GM21723 (cell line): ENCODE data around the gene ZBED4.

Source experiments
- ATAC-seq: cut with Tn5 transposase; IDR thresholded peaks from one replicate; pipeline ENCODE4 v1.9.1; 2021; ENCODE audit warnings: mild to moderate bottlenecking, moderate library complexity; ENCODE audit not compliant: unreplicated experiment

The ZBED4 gene

GRCh38 chr22:49917974-49918910 lies 64.6 kb downstream of the ZBED4 start, which contains the start of the genes ALG12 and CRELD2:
Gene ALG12 (minus strand): TSS chr22:49918438. CDS start chr22:49913765, 4,673 bp downstream.
Gene CRELD2 (plus strand): TSS chr22:49918634. CDS start chr22:49918770, 136 bp downstream.
- peak; percentile 77 for ATAC-seq

DNA sequence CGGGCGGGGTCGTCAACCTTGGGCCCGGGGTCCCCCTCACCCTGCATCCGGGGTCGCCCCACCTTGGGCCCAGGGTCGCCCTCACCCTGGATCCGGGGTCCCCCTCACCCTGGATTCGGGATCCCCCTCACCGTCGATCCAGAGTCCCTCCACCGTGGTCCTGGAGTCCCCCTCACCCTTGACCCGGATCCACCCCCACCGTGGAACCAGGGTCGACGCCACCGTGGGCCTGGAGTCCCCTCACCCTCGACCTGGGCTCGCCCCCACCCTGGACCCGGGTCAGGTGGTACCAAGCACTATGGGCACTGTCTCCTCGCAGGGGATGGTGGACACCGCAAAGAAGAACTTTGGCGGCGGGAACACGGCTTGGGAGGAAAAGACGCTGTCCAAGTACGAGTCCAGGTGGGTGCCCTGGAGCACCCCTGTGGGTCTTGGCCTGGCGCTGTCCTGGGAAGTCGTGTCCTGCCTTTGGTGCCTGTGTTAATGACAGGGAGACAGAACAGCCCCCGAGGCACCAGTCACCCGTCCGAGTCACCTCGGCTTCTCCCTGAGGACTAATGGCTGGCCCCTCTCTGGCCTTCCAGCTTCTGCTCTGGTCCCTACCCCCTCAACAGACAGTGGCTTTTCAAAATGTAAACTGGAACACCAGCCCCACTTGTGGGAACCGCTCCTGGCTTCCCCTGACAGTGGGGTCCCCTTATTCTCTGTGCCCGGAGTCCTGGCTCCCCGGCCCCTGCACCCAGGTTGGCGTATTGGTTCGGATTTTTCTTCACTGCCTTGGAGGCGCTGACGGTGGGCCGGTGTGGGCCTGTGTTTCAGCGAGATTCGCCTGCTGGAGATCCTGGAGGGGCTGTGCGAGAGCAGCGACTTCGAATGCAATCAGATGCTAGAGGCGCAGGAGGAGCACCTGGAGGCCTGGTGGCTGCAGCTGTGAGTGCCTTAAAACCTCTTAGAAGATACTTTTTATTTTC lies 65.6 kb downstream of the ZBED4 start:
- ATAC-seq = peak; percentile 4

GRCh38 chr22:49920859-49921258 lies 67.2 kb downstream of the ZBED4 start:
- ATAC-seq = no peak

DNA sequence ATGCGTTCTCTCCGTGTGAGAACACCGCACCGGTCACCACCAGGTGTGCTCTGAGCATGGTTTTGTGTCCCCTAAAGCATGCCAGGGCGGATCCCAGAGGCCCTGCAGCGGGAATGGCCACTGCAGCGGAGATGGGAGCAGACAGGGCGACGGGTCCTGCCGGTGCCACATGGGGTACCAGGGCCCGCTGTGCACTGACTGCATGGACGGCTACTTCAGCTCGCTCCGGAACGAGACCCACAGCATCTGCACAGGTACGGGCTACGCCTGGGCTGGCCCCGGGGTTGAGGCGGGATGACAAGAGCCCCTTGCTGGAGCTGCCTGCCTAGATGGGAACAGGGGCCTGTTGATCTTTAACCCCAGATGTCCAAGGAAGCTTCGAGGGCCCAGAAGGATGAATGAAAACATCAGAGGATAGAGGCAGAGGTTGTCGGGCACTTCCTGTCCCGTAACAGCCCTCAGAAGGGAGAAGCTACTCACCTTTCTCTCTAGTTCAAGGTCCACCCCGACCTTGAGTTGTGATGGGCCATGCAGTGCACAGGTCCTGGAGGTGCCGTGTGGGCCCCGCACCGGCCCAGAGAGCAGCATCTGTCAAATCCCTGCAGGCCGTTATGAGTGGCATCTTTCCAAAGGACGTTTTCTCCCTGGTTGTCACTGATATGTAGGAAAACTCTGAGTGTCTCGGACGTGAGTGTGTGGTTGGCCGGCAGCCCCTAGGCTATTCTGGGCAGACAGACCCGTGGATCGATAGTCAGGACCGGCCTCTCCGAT lies 68.0 kb downstream of the ZBED4 start:
- no peak for ATAC-seq

DNA sequence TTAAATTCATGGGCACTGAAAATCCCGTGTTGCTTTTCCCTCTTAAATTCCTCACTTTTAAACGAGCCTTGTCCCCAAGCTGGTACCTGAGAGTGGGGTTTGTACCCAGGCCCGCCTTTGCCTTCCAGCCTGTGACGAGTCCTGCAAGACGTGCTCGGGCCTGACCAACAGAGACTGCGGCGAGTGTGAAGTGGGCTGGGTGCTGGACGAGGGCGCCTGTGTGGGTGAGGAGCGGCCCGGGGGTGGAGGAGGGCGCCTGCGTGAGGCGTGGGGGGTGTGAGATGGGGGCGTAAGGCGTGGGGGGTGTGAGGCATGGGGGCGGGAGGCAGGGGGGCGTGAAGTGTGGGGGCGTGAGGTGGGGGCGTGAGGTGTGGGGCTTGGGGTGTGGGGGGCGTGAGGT lies 68.8 kb downstream of the ZBED4 start:
- no peak for ATAC-seq

- no peak for ATAC-seq
Observed at GRCh38 chr22:49922926-49923325, 69.3 kb downstream of the ZBED4 start.

DNA sequence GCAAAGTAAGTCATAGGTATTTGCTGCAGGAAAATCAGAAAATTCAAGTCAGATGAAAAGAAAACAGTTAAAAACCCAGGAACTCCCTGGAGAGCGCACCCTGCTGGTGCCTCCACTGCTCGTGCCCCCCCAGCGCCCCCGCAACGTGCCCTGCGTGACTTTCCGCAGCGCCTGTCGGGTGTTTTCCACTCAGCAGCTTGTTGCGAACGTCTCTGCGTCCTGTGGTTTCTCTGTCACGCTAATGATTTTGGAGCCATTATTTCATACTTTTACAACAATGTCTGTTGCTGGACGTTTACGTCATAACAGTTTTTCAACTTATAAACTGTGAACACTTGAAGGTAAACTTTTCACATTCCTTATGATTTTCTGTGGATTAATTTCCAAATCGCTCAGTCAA lies 69.8 kb downstream of the ZBED4 start:
- no peak for ATAC-seq

DNA sequence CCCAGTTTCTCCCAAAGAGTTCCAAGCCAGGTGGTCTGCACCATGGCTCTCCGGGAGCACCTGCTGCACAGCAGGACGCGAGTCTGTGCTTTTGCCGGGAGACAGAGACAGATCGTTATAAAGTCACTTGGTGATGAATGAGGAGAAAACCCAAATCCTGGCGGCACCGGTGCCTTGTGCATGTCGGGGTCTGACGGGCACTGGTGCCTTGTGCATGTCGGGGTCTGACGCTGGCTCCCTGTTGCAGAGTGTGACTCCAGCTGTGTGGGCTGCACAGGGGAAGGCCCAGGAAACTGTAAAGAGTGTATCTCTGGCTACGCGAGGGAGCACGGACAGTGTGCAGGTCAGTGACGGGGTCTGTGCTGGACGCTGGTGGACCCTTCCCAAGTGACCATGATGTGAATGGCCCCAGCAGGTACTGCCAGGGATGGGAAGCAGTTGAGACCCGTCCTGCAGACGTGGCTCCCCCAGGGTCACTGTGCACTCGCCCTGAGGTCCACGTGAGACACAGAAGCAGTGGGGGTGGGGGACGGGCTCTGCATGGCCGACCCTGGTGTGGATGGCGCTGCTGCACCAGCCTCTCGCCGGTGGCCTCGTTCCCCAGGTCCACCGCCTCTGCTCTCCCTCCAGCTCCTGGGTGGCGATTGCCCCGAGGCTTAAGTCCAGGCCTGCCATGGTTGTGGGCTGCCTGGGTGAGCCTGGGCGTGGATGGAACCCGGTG lies 70.6 kb downstream of the ZBED4 start:
- ATAC-seq = no peak

DNA sequence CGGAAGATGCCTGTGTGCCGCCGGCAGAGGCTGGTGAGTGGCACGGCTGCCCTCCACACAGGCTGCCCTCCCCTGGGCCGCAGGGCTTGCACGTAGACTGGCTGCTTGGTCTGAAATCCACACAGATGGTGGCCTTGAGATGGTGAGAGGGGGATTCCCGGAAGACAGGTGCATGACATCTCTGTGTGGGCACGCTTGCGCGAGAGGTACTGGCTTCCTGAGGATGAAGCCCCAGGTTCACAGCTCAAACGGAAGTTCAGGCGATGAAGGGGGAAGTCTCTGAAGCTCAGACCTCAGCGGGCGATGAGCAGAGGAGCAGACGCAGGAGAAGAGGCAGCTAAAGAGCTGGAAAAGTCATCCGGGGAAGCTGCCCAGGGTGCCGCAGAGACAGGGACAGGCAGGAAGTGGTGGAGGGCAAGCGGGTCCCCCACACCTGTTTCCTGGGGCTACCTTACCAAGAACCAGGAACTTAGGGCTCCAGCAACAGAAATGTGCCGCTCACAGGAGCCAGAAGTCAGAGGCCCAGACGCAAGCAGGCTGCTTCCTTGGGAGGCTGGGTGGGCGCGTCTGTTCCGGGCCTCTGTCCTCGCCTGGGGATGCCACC lies 72.0 kb downstream of the ZBED4 start:
- no peak for ATAC-seq

GRCh38 chr22:49926916-49927315 lies 73.3 kb downstream of the ZBED4 start:
- ATAC-seq = no peak

DNA sequence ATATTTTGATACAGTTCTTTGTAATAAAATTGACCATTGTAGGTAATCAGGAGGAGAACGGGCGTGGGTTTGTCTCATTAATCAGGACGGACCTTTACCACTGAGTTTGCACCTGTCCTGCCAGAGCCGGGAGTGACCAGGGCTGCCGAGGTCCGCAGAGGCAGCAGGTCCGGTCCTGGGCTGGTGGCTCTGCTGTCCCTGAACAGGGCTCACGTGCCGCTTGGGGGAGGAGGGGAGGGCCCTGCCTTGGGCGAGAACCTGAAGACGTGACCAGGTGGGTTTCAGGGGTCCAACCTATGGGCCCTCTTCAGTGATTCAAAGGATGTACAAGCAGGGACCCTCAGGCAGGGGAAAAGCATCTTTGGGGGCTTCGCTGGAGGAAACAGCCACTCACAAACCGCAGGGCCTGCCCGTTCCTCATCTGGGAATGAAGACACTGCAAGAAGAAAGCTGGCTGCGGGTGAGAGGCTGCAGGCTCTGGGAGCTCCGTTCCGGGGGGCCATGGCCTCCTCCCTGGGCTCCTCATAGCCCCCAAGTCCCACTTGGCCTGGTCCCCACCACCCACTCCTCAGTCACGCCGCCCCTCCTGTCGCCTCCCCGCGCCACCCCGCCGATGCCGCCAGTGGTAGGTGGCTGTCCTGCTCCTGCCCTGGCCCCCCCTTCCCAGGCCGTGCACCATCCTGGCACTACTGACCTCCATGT lies 74.0 kb downstream of the ZBED4 start:
- no peak for ATAC-seq

DNA sequence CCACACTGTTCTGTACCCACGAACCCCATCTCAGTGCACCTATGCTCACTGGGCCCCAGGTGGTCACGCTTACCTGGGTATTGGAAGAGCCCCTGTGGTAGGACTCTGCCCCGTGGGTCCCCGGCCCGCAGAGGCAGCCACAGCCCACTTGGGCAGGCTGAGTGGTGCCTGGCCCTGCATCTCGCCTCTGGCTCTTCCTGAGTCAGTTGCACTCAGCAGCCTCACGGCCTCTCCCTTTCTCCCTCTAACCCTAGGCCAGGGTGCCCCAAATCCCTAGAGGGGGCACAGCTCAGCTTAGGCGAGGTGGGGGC lies 74.5 kb downstream of the ZBED4 start:
- ATAC-seq = no peak

GRCh38 chr22:49928555-49929210 lies 75.0 kb downstream of the ZBED4 start:
- no peak for ATAC-seq

DNA sequence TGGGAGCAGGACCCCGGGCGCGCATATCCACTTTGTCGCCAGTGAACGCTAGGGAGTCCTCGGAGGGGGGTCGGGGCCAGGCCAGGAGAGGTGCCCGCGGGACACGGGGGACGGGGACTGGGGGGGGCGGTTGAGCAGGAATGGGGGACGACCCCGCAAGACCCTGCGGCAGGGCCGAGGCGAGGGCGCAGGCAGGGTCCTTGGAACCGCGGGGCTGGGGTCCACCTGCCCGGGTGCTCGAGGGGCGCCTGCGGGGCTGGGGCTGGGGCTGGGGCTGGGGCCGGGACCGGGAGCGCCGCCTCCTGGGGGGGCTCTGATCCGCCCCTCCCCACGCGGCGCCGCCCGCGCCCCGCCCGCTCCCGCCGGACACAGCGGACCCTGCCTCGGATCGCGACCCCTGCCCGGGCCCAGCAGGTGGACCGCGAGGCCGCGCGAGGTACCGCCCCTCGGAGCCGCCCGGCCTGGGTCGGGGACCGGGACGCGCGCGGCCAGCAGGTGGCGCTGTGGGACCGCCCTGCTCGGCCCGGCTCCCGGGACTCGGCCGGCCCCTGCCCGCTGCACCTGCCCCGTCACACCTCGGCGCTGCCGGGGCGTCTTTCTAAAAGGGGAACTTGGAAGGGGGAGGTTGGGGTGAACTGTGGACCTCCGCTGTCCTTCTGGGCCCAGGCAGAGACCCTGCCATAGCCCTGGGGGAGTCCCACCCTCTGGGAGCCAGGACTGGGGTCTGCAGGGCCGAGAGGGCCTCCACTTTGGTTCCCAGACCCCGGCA lies 75.8 kb downstream of the ZBED4 start:
- peak; percentile 41 for ATAC-seq

GRCh38 chr22:49929994-49930575 lies 76.4 kb downstream of the ZBED4 start:
- no peak for ATAC-seq

DNA sequence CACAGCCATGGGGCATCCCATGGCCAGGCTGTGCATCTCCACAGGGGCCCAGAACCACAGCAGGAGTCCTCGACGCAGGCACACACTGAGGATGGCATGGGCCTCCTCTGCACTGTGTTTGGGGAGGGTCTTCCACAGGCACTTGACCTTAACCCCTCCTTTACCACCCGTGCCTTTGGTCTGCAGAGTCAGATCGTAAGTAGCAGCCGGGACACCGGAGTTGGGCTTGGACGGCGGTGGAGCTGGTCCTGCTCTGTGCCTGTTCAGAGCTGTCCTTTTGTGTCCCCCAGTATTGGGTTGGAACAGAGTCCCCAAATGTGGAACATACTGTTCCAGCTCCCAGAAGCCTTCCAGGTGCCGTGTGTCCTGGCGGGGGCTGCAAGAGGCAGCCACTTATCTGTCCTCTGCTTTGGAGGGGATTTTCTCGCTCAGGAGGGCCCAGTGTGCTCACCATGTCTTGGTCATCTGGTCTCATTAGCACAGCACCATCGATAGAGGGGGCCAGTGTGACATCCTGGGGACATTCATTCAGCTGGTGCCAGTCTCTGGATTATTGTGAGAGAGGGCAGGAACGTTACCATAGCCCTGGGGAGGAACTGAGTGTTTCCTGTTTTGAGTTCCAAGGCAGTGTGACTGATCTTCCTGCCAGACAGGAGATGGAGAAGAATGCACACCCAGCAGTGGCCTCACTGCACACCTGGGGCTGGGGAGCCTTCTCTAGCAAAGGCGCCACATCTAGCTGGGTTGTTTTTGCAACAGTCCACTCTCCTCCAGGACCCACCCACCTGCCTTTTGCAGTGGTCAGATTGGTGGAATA lies 77.2 kb downstream of the ZBED4 start:
- no peak for ATAC-seq
